ES-I3 (cell line): ENCODE results near the gene EREG.

ENCODE experiments used
- H3K36me3 ChIP-seq: 2 replicates; pipeline ENCODE4 v1.6.1; 2013; ENCODE audit warnings: mild to moderate bottlenecking, low read length, control low read depth, moderate library complexity; ENCODE audit not compliant: insufficient read depth
- H3K4me1 ChIP-seq: 2 replicates; pipeline ENCODE4 v1.6.1; 2013; ENCODE audit warnings: mild to moderate bottlenecking, control low read depth, low read length; ENCODE audit not compliant: insufficient read depth
- H3K9ac ChIP-seq: 2 replicates; pipeline ENCODE4 v1.6.1; 2013; ENCODE audit warnings: low read depth, mild to moderate bottlenecking, low read length, moderate library complexity
- H3K9me3 ChIP-seq: 2 replicates; pipeline ENCODE4 v1.6.1; 2013; ENCODE audit warnings: mild to moderate bottlenecking, low read length, moderate library complexity; ENCODE audit not compliant: control insufficient read depth, insufficient read depth

The EREG gene

GRCh38 chr4:74366367-74366911 is 1.5 kb downstream of the EREG start:
- Histone ChIP-seq H3K4me1 (peaks cover 5% of the 10 kb centered on the region; the same call in 1 of the 2 replicates), H3K9me3 (no peaks in the 10 kb centered on the region), H3K9ac (no peak overlapping the region), H3K36me3 (no peaks in the 10 kb centered on the region)

GRCh38 chr4:74367656-74368290 is 2.8 kb downstream of the EREG start:
- H3K36me3 ChIP-seq: no peaks in the 10 kb centered on the region
- H3K9me3 ChIP-seq: no peaks in the 10 kb centered on the region
- H3K4me1 ChIP-seq: peaks cover 5% of the 10 kb centered on the region; the same call in 1 of the 2 replicates
- H3K9ac ChIP-seq: no peak overlapping the region

GRCh38 chr4:74368596-74368995 is 3.7 kb downstream of the EREG start:
- Histone ChIP-seq H3K4me1 (peaks cover 5% of the 10 kb centered on the region; the same call in 1 of the 2 replicates), H3K9ac (no peak overlapping the region), H3K36me3 (no peaks in the 10 kb centered on the region), H3K9me3 (no peaks in the 10 kb centered on the region)

- no peak overlapping the region for H3K9ac ChIP-seq
- H3K9me3 ChIP-seq: no peaks in the 10 kb centered on the region
- peaks cover 5% of the 10 kb centered on the region; the same call in 1 of the 2 replicates for H3K4me1 ChIP-seq
- no peaks in the 10 kb centered on the region for H3K36me3 ChIP-seq
Measured at GRCh38 chr4:74369855-74370254, 4.9 kb downstream of the EREG start.

DNA sequence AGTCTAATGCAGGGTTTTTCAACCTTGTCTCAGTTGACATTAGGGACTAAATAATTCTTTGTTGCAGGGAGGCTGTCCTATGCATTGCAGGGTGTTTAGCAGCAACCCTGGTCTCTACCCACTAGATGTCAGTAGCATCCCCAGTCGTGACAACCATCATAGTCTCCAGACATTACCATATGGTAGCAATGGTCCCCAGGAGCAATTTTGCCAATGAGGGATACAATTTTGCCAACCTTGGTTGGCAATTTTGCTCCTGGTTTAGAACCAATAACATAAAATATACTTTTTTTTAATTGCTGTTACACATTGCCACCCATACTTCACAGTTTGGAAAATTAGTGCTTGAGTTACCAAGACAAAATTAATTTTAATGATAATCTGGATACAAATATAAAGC is 6.0 kb downstream of the EREG start:
- Histone ChIP-seq H3K36me3 (no peaks in the 10 kb centered on the region), H3K4me1 (peaks cover 9% of the 10 kb centered on the region; the same call in 1 of the 2 replicates), H3K9ac (no peak overlapping the region), H3K9me3 (no peaks in the 10 kb centered on the region)

DNA sequence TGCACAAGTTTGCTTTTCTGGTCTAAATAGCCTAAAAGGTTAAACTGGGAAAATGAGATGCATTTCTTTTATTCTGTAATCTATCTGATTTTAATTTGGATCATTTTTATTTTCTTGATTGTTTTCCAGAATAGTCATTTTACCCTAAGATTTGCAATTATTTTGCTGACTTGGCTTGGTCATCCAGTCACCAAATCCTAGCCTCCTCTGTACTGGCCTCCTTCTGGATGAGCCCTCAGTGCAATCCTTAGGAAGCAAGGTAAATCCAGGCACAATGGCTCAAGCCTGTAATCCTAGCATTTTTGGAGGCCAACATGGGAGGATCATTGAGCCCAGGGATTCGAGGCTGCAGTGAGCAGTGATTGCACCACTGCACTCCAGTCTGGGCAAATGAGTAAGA is 9.2 kb downstream of the EREG start:
- no peaks in the 10 kb centered on the region for H3K9me3 ChIP-seq
- H3K4me1 ChIP-seq: peaks cover 14% of the 10 kb centered on the region; the same call in 1 of the 2 replicates
- H3K9ac ChIP-seq: no peak overlapping the region
- no peaks in the 10 kb centered on the region for H3K36me3 ChIP-seq

DNA sequence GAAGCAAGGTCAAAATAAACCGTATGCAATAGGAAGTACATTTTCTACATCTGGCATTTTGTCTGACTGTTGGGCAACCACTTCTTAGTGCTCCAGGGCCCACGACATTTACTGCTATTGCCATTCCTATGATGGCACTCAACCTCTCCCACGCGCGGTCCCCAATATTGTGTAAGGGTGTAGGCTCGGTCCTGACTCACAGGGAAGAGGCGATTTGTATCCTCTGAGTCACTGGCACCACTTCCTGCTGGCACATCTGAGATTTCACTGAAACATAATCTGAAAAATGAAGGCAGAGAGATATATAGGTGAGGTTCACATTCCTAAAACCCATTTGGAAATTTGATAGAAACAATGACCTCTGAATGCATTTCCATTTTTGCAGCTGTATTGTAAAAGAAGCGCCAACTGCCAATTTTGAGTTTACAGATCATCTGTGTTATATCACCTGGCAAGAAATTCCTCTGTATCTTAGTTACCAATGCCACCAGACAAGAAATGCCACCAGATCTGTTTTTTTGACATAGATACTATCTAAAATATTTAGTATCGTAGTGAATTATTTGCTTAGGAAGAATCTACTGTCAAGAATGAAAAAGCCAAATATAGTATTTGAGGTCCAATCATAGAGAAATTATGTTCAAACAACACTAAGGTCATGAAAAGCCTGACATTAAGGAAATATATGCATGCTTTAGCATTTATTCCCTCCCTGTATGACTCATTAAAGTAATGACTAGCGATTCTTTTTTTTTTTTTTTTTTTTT is 9.8 kb downstream of the EREG start:
- H3K36me3 ChIP-seq: no peaks in the 10 kb centered on the region
- H3K9ac ChIP-seq: no peak overlapping the region
- H3K4me1 ChIP-seq: peaks cover 14% of the 10 kb centered on the region; the same call in 1 of the 2 replicates
- H3K9me3 ChIP-seq: no peaks in the 10 kb centered on the region

DNA sequence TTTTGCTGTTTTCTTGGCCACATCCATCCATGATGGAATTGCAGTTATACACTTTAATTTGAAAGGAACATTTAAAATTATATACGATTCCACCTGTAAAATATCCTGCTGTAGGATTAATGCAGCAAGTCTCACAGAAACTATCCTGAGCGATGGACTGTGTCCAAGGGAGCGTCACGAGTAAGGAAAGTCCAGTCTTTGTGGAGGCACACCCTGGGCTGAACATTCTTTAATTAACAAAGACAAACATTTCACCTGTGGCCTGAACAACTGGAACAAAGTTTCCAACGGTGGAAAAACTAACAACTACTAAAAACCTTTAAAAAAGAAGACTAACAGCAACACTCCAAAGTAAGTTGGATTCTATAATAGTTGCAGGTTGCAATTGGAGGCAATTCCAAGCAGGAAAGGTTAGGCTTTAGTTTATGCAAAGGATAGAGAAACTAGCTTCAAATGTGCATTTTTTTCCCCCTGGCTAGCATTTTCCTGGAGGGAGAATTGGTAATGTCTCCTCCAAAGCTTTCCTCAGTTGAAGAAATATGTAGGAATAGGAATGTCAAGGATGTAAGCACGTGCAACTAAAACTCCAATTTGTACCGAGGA is 11.0 kb downstream of the EREG start:
- H3K9me3 ChIP-seq: no peaks in the 10 kb centered on the region
- H3K9ac ChIP-seq: no peak overlapping the region
- H3K36me3 ChIP-seq: no peaks in the 10 kb centered on the region
- H3K4me1 ChIP-seq: peaks cover 11% of the 10 kb centered on the region; the same call in 1 of the 2 replicates

- H3K9ac ChIP-seq: no peak overlapping the region
- H3K4me1 ChIP-seq: peaks cover 11% of the 10 kb centered on the region; the same call in 1 of the 2 replicates
- no peaks in the 10 kb centered on the region for H3K36me3 ChIP-seq
- H3K9me3 ChIP-seq: no peaks in the 10 kb centered on the region
Measured at GRCh38 chr4:74376888-74377483, 12.0 kb downstream of the EREG start.

DNA sequence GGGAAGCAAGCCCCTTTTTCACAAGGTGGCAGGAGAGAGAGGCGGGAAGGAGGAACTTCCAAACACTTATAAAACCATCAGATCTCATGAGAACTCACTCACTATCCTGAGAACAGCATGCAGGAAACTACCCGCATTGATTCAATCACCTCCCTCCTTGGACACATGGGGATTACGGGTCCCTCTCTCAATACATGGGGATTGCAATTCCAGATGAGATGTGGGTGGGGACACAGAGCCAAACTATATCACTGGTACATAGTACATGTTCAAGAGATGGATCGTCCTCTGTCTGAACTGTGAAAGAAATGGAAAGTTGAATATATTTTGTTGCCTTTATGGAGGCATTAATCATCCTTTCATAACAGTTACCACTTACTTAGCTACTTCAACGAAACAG is 12.8 kb downstream of the EREG start:
- H3K9ac ChIP-seq: no peak overlapping the region
- H3K4me1 ChIP-seq: peaks cover 11% of the 10 kb centered on the region; the same call in 1 of the 2 replicates
- H3K36me3 ChIP-seq: no peaks in the 10 kb centered on the region
- no peaks in the 10 kb centered on the region for H3K9me3 ChIP-seq

DNA sequence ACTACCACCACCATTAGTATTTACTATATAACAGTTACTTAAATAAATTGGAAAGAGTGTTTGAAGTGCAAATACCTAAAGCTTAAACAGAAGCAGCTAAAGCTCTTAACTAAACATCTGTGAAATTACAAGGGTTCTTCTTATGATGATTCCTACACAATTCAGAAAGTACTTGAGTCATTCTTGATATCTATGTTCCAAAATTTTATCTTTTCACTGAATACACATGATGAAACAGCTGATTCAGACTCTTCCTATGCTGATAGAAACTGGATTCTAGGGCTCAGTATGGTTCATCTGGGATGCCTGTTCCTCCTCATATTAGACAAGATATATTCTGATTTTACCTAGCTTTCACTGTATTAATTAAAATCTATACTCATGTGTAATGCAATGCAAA is 13.6 kb downstream of the EREG start:
- Histone ChIP-seq H3K36me3 (no peaks in the 10 kb centered on the region), H3K4me1 (peaks cover 11% of the 10 kb centered on the region; the same call in 1 of the 2 replicates), H3K9ac (no peak overlapping the region), H3K9me3 (no peaks in the 10 kb centered on the region)

GRCh38 chr4:74379912-74380311 is 15.0 kb downstream of the EREG start:
- Histone ChIP-seq H3K36me3 (no peaks in the 10 kb centered on the region), H3K9me3 (no peaks in the 10 kb centered on the region), H3K9ac (no peak overlapping the region), H3K4me1 (peaks cover 11% of the 10 kb centered on the region; the same call in 1 of the 2 replicates)

DNA sequence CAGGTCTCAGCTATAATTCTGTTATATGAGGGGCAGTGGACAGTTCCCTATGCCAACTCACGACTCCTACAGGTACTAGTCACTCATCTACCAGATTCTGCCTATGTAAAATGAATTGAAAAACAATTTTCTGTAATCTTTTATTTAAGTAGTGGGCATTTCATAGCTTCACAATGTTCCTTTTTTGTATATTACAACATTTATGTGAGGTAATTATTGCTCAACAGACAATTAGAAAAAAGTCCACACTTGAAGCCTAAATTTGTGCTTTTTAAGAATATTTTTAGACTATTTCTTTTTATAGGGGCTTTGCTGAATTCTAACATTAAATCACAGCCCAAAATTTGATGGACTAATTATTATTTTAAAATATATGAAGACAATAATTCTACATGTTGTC is 20.4 kb downstream of the EREG start:
- no peaks in the 10 kb centered on the region for H3K36me3 ChIP-seq
- no peaks in the 10 kb centered on the region for H3K4me1 ChIP-seq
- H3K9ac ChIP-seq: no peak overlapping the region
- no peaks in the 10 kb centered on the region for H3K9me3 ChIP-seq

DNA sequence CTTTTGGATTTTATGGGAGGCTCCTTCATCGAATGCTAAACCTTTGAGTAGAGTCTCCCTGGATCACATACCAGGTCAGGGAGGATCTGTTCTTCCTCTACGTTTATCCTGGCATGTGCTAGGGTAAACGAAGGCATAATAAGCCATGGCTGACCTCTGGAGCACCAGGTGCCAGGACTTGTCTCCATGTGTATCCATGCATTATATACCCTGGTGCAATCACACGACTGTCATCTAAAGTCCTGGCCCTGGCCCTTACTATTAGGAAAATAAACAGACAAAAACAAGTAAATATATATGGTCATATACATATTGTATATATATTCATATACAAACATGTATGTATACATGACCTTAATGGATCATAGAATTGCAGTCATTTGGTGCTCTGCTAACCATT is 21.2 kb downstream of the EREG start:
- Histone ChIP-seq H3K36me3 (no peaks in the 10 kb centered on the region), H3K9ac (no peak overlapping the region)

More for the DNA sequence above, 21.2 kb downstream of the EREG start:
- Histone ChIP-seq H3K9me3 (no peaks in the 10 kb centered on the region), H3K4me1 (no peaks in the 10 kb centered on the region)
